Prostate gland (tissue), 2 donors: ENCODE data around the gene ASB15. TPM values are rescaled to one million over a fixed set of nuclear protein-coding genes. Genes with fewer than 3 reads are reported as not detected.

Experiments used
- DNase-seq: peaks from one replicate; pipeline ENCODE4 v3.0.0-alpha.2; 2019; ENCODE audit warnings: low spot score
- H3K27ac ChIP-seq, 2 donors: fragments of 200-600 bp; sonication (generic); 2 replicates each; pipeline ENCODE4 v1.5.1; 2017 to 2019
- H3K27me3 ChIP-seq: fragments of 200-600 bp; sonication (generic); replicated peaks from 2 replicates; pipeline ENCODE4 v1.5.1; 2019; ENCODE audit not compliant: insufficient read depth
- H3K36me3 ChIP-seq, 2 donors: fragments of 200-600 bp; sonication (generic); 1 replicate in 1 of 2; 2 replicates in 1 of 2; pipeline versions ENCODE4 v1.5.1 to v1.8.1; 2017 to 2019
- H3K4me1 ChIP-seq: fragments of 200-600 bp; sonication (generic); replicated peaks from 2 replicates; pipeline ENCODE4 v1.5.1; 2019
- H3K4me3 ChIP-seq, 2 donors: fragments of 200-600 bp; sonication (generic); 2 replicates each; pipeline ENCODE4 v1.5.1; 2017 to 2019
- H3K9me3 ChIP-seq: fragments of 200-600 bp; sonication (generic); 2 replicates; pipeline ENCODE4 v1.5.1; 2017
- POLR2A ChIP-seq: fragments of 450-650 bp; IDR thresholded peaks from one replicate; pipeline ENCODE4 v1.6.1; 2016; ENCODE audit warnings: antibody characterized with exemption, mild to moderate bottlenecking
- POLR2AphosphoS5 ChIP-seq: sonication (generic); formaldehyde crosslinking; IDR thresholded peaks from one replicate; pipeline ENCODE4 v1.6.1; 2017; ENCODE audit warnings: antibody characterized with exemption
- WGBS: methylation state at CpG from one replicate; pipeline ENCODE4 v1.1.5; 2018; 5-methylcytosine and 5-hydroxymethylcytosine counted together
- intact Hi-C: fragments of 100-400 bp; cut with DNase I; formaldehyde crosslinking; loops from one replicate; pipeline ENCODE4 v1.14.2; 2022
- total RNA-seq, 2 donors: library from RNA; depleted of rRNA; stranded (reverse); fragments of >200 nt; gene quantifications; one replicate each; pipeline ENCODE4 v1.1.0, GENCODE V29; 2016
- TF ChIP-seq, protein P1 (sequence below), 4 experiments: fragments of 200-600 bp in 2 of 4; fragments of 450-650 bp in 2 of 4; sonication (generic) in 2 of 4; IDR thresholded peaks; 1 replicate in 3 of 4; 2 replicates in 1 of 4; pipeline ENCODE4 v1.5.1; 2016 to 2019; ENCODE audit warnings: antibody characterized with exemption in 4 of 4, mild to moderate bottlenecking in 2 of 4, moderate library complexity in 2 of 4

ASB15 gene
- total RNA-seq, 2 donors from 2014 or later = 1.1 TPM; not detected in 1

DNA sequence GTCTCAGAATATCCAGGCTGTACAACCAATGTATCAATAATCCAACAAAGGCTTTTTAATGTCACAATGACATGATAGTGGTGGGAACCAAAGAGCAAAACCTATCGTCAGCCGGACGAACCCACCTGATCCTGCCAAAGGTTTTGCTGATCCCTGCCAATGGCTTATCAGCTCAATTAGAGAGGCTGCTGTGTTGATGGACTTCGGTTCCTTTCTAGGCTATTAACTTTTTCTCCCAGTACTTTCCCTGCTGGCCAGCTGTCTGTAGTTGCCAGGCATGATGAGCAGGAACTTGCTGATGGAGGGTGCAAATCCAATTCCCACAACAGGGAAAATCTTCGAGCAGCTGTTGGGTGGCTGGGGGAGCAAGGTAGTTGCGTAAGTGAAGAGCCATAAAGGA lies 56.4 kb downstream of the ASB15 start:
- DNase-seq = no peak
- intact Hi-C loops = no loop called here
- no peak overlapping the region for H3K27ac ChIP-seq
- no peaks in the 10 kb centered on the region for H3K27me3 ChIP-seq
- TF ChIP-seq, protein P1, sequence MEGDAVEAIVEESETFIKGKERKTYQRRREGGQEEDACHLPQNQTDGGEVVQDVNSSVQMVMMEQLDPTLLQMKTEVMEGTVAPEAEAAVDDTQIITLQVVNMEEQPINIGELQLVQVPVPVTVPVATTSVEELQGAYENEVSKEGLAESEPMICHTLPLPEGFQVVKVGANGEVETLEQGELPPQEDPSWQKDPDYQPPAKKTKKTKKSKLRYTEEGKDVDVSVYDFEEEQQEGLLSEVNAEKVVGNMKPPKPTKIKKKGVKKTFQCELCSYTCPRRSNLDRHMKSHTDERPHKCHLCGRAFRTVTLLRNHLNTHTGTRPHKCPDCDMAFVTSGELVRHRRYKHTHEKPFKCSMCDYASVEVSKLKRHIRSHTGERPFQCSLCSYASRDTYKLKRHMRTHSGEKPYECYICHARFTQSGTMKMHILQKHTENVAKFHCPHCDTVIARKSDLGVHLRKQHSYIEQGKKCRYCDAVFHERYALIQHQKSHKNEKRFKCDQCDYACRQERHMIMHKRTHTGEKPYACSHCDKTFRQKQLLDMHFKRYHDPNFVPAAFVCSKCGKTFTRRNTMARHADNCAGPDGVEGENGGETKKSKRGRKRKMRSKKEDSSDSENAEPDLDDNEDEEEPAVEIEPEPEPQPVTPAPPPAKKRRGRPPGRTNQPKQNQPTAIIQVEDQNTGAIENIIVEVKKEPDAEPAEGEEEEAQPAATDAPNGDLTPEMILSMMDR (IDR thresholded peaks at IDR 0.05) = no peak
- TF ChIP-seq POLR2AphosphoS5 = no peak
- no peak for TF ChIP-seq POLR2A
- no peaks in the 10 kb centered on the region for H3K36me3 ChIP-seq
- no peak overlapping the region for H3K4me3 ChIP-seq
- 88% methylated on average over 6 of the region's 6 CpGs for whole genome bisulfite sequencing
- H3K9me3 ChIP-seq = no peaks in the 10 kb centered on the region
- no peaks in the 10 kb centered on the region for H3K4me1 ChIP-seq

DNA sequence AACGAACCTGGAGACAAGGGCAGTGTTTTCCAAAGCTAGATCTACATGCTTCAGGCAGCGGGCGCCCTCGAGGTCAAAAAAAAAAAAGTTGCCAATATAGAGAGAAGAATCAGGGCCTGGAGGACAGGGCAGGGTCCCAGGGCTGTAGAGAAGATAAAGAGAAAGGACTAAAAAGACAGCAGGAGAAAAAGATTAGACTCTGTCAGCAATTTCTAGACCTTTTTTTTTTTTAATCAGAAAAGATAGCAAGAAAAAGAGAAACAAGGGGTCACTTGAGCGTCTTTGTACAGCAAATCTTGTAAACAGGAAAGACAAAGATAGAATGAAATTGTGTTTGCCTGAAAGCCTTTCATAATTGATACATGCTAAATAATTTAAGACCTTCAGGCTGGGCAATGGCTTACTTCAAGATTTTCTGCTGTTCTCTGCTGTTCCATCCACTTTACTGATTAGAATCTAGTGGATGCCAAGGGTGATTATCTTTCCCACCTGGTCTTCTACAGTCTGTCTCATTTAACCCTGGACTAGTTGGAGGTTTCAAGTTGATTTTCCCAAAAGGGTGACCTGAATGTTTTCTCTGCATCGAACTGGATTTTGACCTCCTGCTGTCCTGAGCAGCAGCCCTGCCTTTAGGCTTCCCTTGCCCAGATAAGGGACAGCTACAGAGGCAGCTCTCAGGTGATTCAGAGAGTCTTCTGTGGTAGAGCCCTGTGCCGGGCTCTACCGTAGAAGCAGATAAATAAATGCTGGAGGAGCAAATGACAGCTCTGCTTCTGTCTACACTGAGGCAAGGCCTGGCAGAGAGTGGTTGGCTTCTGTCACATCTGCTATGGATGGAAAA lies 59.1 kb downstream of the ASB15 start:
- no peaks in the 10 kb centered on the region for H3K27me3 ChIP-seq
- no peaks in the 10 kb centered on the region for H3K9me3 ChIP-seq
- no peak for DNase-seq
- WGBS = 72% methylated on average over 8 of the region's 8 CpGs
- H3K4me3 ChIP-seq = no peak overlapping the region
- H3K36me3 ChIP-seq = no peaks in the 10 kb centered on the region
- intact Hi-C loops = no loop called here
- TF ChIP-seq POLR2A (no peak), POLR2AphosphoS5 (no peak)
- TF ChIP-seq, protein P1 (IDR thresholded peaks at IDR 0.05) = no peak
- H3K4me1 ChIP-seq = no peaks in the 10 kb centered on the region
- no peak overlapping the region for H3K27ac ChIP-seq

DNA sequence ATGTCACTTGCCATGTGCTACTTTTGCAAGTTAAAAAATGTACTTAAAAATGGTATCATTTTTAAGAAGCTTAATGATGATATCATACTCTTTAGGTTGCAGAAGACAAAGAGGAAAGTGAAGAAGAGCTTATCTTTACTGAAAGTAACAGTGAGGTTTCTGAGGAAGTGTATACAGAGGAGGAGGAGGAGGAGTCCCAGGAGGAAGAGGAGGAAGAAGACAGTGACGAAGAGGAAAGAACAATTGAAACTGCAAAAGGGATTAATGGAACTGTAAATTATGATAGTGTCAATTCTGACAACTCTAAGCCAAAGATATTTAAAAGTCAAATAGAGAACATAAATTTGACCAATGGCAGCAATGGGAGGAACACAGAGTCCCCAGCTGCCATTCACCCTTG lies 60.1 kb downstream of the ASB15 start:
- Histone ChIP-seq H3K27ac (no peak overlapping the region), H3K36me3 (no peaks in the 10 kb centered on the region), H3K4me1 (no peaks in the 10 kb centered on the region), H3K9me3 (no peaks in the 10 kb centered on the region), H3K27me3 (no peaks in the 10 kb centered on the region), H3K4me3 (no peak overlapping the region)
- DNase-seq = no peak
- 88% methylated on average over 1 of the region's 1 CpG for WGBS
- TF ChIP-seq POLR2A (no peak), POLR2AphosphoS5 (no peak)
- TF ChIP-seq, protein P1 (IDR thresholded peaks at IDR 0.05) = no peak
- intact Hi-C loops = no loop called here

DNA sequence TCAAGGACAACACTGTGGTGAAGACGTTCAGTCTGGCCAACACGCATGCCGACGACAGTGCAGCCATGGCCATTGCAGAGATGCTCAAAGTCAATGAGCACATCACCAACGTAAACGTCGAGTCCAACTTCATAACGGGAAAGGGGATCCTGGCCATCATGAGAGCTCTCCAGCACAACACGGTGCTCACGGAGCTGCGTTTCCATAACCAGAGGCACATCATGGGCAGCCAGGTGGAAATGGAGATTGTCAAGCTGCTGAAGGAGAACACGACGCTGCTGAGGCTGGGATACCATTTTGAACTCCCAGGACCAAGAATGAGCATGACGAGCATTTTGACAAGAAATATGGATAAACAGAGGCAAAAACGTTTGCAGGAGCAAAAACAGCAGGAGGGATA lies 60.7 kb downstream of the ASB15 start:
- TF ChIP-seq, protein P1 (IDR thresholded peaks at IDR 0.05) = no peak
- TF ChIP-seq POLR2A (no peak), POLR2AphosphoS5 (no peak)
- Histone ChIP-seq H3K27ac (no peak overlapping the region), H3K4me3 (no peak overlapping the region), H3K36me3 (no peaks in the 10 kb centered on the region), H3K4me1 (no peaks in the 10 kb centered on the region), H3K9me3 (no peaks in the 10 kb centered on the region), H3K27me3 (no peaks in the 10 kb centered on the region)
- intact Hi-C loops = no loop called here
- DNase-seq = no peak
- 93% methylated on average over 15 of the region's 15 CpGs for WGBS

DNA sequence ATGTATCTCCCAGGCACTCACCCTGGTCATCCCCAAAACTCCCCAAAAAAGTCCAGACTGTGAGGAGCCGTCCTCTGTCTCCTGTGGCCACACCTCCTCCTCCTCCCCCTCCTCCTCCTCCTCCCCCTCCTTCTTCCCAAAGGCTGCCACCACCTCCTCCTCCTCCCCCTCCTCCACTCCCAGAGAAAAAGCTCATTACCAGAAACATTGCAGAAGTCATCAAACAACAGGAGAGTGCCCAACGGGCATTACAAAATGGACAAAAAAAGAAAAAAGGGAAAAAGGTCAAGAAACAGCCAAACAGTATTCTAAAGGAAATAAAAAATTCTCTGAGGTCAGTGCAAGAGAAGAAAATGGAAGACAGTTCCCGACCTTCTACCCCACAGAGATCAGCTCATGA lies 61.1 kb downstream of the ASB15 start:
- Histone ChIP-seq H3K4me1 (no peaks in the 10 kb centered on the region), H3K27ac (no peak overlapping the region), H3K9me3 (no peaks in the 10 kb centered on the region), H3K27me3 (no peaks in the 10 kb centered on the region), H3K4me3 (no peak overlapping the region), H3K36me3 (no peaks in the 10 kb centered on the region)
- TF ChIP-seq POLR2A (no peak), POLR2AphosphoS5 (no peak)
- TF ChIP-seq, protein P1 (IDR thresholded peaks at IDR 0.05) = no peak
- intact Hi-C loops = no loop called here
- WGBS = 55% methylated on average over 3 of the region's 3 CpGs
- no peak for DNase-seq
